Colonic mucosa (tissue), 4 donors: ENCODE measurements around the gene HTR3A. TPM values are rescaled to one million over a fixed set of nuclear protein-coding genes. Genes with fewer than 3 reads are reported as not detected.

Experiments
- DNase-seq: peaks from one replicate; pipeline ENCODE4 v3.0.0-alpha.2; 2020
- H3K27ac ChIP-seq: fragments of 200-600 bp; one replicate; pipeline ENCODE4 v1.8.0; 2021
- H3K27me3 ChIP-seq: fragments of 200-600 bp; one replicate; pipeline ENCODE4 v1.8.0; 2021
- H3K36me3 ChIP-seq: fragments of 200-600 bp; one replicate; pipeline ENCODE4 v1.8.0; 2021
- H3K4me1 ChIP-seq: fragments of 200-600 bp; one replicate; pipeline ENCODE4 v1.8.0; 2021; ENCODE audit warnings: mild to moderate bottlenecking
- H3K4me3 ChIP-seq: fragments of 200-600 bp; one replicate; pipeline ENCODE4 v1.8.0; 2021
- H3K9ac ChIP-seq, 2 donors: one replicate each; pipeline ENCODE4 v1.7.0; 2013; ENCODE audit warnings: control low read depth in 2 of 2, low read depth in 2 of 2, low read length in 2 of 2
- H3K9me3 ChIP-seq: fragments of 200-600 bp; one replicate; pipeline ENCODE4 v1.8.0; 2021
- CTCF ChIP-seq: fragments of 200-600 bp; IDR thresholded peaks from one replicate; pipeline ENCODE4 v1.8.0; 2022; ENCODE audit warnings: antibody characterized with exemption, mild to moderate bottlenecking
- intact Hi-C: fragments of 100-400 bp; cut with DNase I; formaldehyde crosslinking; loops from one replicate; pipeline ENCODE4 v1.14.1; 2022
- total RNA-seq, 2 donors: library from RNA; stranded (reverse); fragmentation: NEBNext Ultra II Directional in 1 of 2; extraction: Animal tissue kit (Norgen Biotek cat#: 25700) in 1 of 2; gene quantifications; one replicate each; pipeline ENCODE4 v1.2.1, GENCODE V29; 2021
- donor health status: healthy.
- donor health status: DM: no; HTN: no; CAD: no.
- donor health status: DM: no; HTN: no; CAD: no.

The HTR3A gene
- total RNA-seq, 2 donors from 2014 or later: 0.90 TPM; not detected in 1

GRCh38 chr11:114033572-114033971 is 58.7 kb downstream of the HTR3A start:
- no peak for DNase-seq
- Histone ChIP-seq H3K27ac (no peak overlapping the region), H3K36me3 (no peaks in the 10 kb centered on the region), H3K9ac (no peak overlapping the region), H3K27me3 (no peaks in the 10 kb centered on the region), H3K9me3 (no peaks in the 10 kb centered on the region), H3K4me1 (no peaks in the 10 kb centered on the region), H3K4me3 (no peak overlapping the region)
- no peak for TF ChIP-seq CTCF
- intact Hi-C loops: loop anchor here (5.0 to 10.0 kb wide), 2 partner anchors 129 to 149 kb away; partner anchors contain the start of gene HTR3B

- TF ChIP-seq CTCF: no peak
- H3K4me1 ChIP-seq: no peaks in the 10 kb centered on the region
- intact Hi-C loops: loop anchor here (5.0 to 10.0 kb wide), 3 partner anchors 130 to 227 kb away; partner anchors contain the start of gene HTR3B
These were observed 60.0 kb downstream of the HTR3A start for GRCh38 chr11:114034956-114035355.

GRCh38 chr11:114036147-114036811 is 61.4 kb downstream of the HTR3A start:
- TF ChIP-seq CTCF: peak; percentile 81
- intact Hi-C loops: loop anchor here (5.0 to 10.0 kb wide), 2 partner anchors 131 to 226 kb away; partner anchors contain the start of gene HTR3B
- peak; percentile 86 for DNase-seq
- Histone ChIP-seq H3K4me3 (peak overlapping the region; percentile 17), H3K9me3 (no peaks in the 10 kb centered on the region), H3K27ac (peak overlapping the region; percentile 18), H3K27me3 (no peaks in the 10 kb centered on the region), H3K36me3 (no peaks in the 10 kb centered on the region), H3K9ac (peak overlapping the region; percentile 5 to 70), H3K4me1 (no peaks in the 10 kb centered on the region)

More at GRCh38 chr11:114034956-114035355, 60.0 kb downstream of the HTR3A start:
- H3K9me3 ChIP-seq: no peaks in the 10 kb centered on the region
- no peaks in the 10 kb centered on the region for H3K36me3 ChIP-seq
- H3K9ac ChIP-seq: no peak overlapping the region
- no peaks in the 10 kb centered on the region for H3K27me3 ChIP-seq
- DNase-seq: no peak
- H3K4me3 ChIP-seq: no peak overlapping the region
- H3K27ac ChIP-seq: no peak overlapping the region

- Histone ChIP-seq H3K9ac (no peak overlapping the region), H3K36me3 (no peaks in the 10 kb centered on the region), H3K27ac (no peak overlapping the region), H3K4me3 (no peak overlapping the region), H3K27me3 (no peaks in the 10 kb centered on the region), H3K9me3 (no peaks in the 10 kb centered on the region), H3K4me1 (no peaks in the 10 kb centered on the region)
- DNase-seq: no peak
- intact Hi-C loops: loop anchor here (5.0 to 10.0 kb wide), 2 partner anchors 132 to 225 kb away; partner anchors contain the start of gene HTR3B
- no peak for TF ChIP-seq CTCF
These were observed 62.0 kb downstream of the HTR3A start for GRCh38 chr11:114036958-114037357.

- intact Hi-C loops: loop anchor here (5.0 to 10.0 kb wide), 2 partner anchors 135 to 223 kb away; partner anchors contain the start of gene HTR3B
- no peaks in the 10 kb centered on the region for H3K27me3 ChIP-seq
- no peak overlapping the region for H3K4me3 ChIP-seq
- peaks cover 4% of the 10 kb centered on the region for H3K4me1 ChIP-seq
- H3K9ac ChIP-seq: no peak overlapping the region
- no peaks in the 10 kb centered on the region for H3K36me3 ChIP-seq
- H3K27ac ChIP-seq: no peak overlapping the region
- TF ChIP-seq CTCF: no peak
- no peaks in the 10 kb centered on the region for H3K9me3 ChIP-seq
- DNase-seq: no peak
These were observed 64.6 kb downstream of the HTR3A start for GRCh38 chr11:114039551-114039950.

Other genes with a start within 250 kb of the HTR3A start
- gene ZW10, start 201.4 kb upstream of the HTR3A start, total RNA-seq: 10 to 100 TPM; 12.3 to 17.8 TPM
- gene CLDN25, start 195.3 kb upstream of the HTR3A start, total RNA-seq: not detected
- 10 to 100 TPM; 25.7 to 35.3 TPM for gene USP28, start 99.5 kb upstream of the HTR3A start, total RNA-seq
- gene HTR3B, start 70.3 kb upstream of the HTR3A start, total RNA-seq: not detected
- 10 to 100 TPM in 1 of 2 donors, 1 to 10 TPM in 1; 2.0 to 13.7 TPM for gene ZBTB16, start 84.6 kb downstream of the HTR3A start, total RNA-seq